ENCODE results near the gene STAM2.
"Not testable (repeated sequence)": the region's sequence is repeated elsewhere in the genome, so short reads cannot be mapped to it uniquely, and the experiment has no call there.

Gene STAM2

GRCh38 chr2:152093464-152093863 lies 82.1 kb downstream of the STAM2 start:
- peaks cover 14% of the 10 kb centered on the region for H3K4me1 ChIP-seq (ENCODE audit: insufficient read depth, low read length)
- no peak overlapping the region for H3K4me3 ChIP-seq (ENCODE audit: low read length)
- H3K27me3 ChIP-seq (ENCODE audit: insufficient read depth, low read length) = no peaks in the 10 kb centered on the region
- no peaks in the 10 kb centered on the region for H3K36me3 ChIP-seq (ENCODE audit: insufficient read depth, low read length)
- H2AFZ ChIP-seq (ENCODE audit: low read depth, low read length) = no peak overlapping the region
- H3K9me3 ChIP-seq (ENCODE audit: low read length) = no peaks in the 10 kb centered on the region

GRCh38 chr2:152092095-152092494 lies 83.5 kb downstream of the STAM2 start:
- H3K9me3 ChIP-seq (ENCODE audit: low read length) = no peaks in the 10 kb centered on the region
- H2AFZ ChIP-seq (ENCODE audit: low read depth, low read length) = no peak overlapping the region
- H3K36me3 ChIP-seq (ENCODE audit: insufficient read depth, low read length) = no peaks in the 10 kb centered on the region
- H3K4me1 ChIP-seq (ENCODE audit: insufficient read depth, low read length) = peaks cover 7% of the 10 kb centered on the region
- no peak overlapping the region for H3K4me3 ChIP-seq (ENCODE audit: low read length)
- no peaks in the 10 kb centered on the region for H3K27me3 ChIP-seq (ENCODE audit: insufficient read depth, low read length)

GRCh38 chr2:152090726-152091125 lies 84.8 kb downstream of the STAM2 start:
- H3K4me3 ChIP-seq (ENCODE audit: low read length); H3K4me1 ChIP-seq (ENCODE audit: insufficient read depth, low read length): not testable (repeated sequence)

GRCh38 chr2:152089238-152089637 lies 86.3 kb downstream of the STAM2 start:
- H2AFZ ChIP-seq (ENCODE audit: low read depth, low read length) = no peak overlapping the region
- peaks cover 2% of the 10 kb centered on the region for H3K4me1 ChIP-seq (ENCODE audit: insufficient read depth, low read length)
- no peaks in the 10 kb centered on the region for H3K9me3 ChIP-seq (ENCODE audit: low read length)
- H3K27me3 ChIP-seq (ENCODE audit: insufficient read depth, low read length) = no peaks in the 10 kb centered on the region
- no peaks in the 10 kb centered on the region for H3K36me3 ChIP-seq (ENCODE audit: insufficient read depth, low read length)
- H3K4me3 ChIP-seq (ENCODE audit: low read length) = no peak overlapping the region

More at GRCh38 chr2:152090726-152091125, 84.8 kb downstream of the STAM2 start:
- not testable (repeated sequence) for H2AFZ ChIP-seq (ENCODE audit: low read depth, low read length); H3K27me3 ChIP-seq (ENCODE audit: insufficient read depth, low read length); H3K36me3 ChIP-seq (ENCODE audit: insufficient read depth, low read length); H3K9me3 ChIP-seq (ENCODE audit: low read length)

DNA sequence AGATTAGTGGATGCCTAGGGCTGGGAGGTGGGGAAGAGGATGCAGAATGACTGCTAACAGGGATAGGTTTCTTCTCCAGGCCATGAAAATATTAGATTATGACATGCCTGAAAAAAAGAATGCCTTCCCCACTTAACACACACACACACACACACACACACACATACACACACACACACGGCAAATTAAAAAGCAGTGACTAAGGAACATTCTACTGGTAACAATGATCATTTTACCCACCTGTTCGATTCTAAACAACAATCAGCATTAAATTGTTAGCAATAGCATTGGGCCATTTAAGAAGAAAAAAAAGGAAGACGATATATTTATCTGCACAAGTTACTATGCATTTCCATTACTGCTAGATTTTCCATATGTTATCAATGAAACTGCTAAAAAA lies 87.6 kb downstream of the STAM2 start:
- Histone ChIP-seq H3K27me3 (ENCODE audit: insufficient read depth, low read length) (no peaks in the 10 kb centered on the region), H3K4me1 (ENCODE audit: insufficient read depth, low read length) (peaks cover 2% of the 10 kb centered on the region), H3K9me3 (ENCODE audit: low read length) (no peaks in the 10 kb centered on the region)

DNA sequence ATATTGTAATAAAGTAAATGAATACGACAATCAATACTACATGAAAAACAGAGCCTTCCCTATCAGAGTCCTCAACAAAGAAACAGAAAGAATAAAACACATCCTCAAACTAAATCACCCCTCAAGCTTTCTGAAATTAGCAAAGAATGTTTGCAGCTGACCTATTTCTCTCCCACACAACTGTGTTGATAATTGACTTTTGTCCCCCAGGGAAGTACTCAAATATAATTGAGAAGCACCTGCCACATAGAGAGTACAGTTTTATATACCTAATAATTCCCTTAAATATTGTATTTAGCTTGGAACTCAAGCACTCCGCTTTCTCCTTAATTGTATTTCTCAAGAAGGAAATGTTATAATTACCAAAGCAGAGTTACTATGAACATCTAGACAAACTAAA lies 89.3 kb downstream of the STAM2 start:
- no peak overlapping the region for H3K4me3 ChIP-seq (ENCODE audit: low read length)
- H3K27me3 ChIP-seq (ENCODE audit: insufficient read depth, low read length) = no peaks in the 10 kb centered on the region
- no peaks in the 10 kb centered on the region for H3K9me3 ChIP-seq (ENCODE audit: low read length)
- H3K4me1 ChIP-seq (ENCODE audit: insufficient read depth, low read length) = peaks cover 2% of the 10 kb centered on the region
- H2AFZ ChIP-seq (ENCODE audit: low read depth, low read length) = no peak overlapping the region
- H3K36me3 ChIP-seq (ENCODE audit: insufficient read depth, low read length) = no peaks in the 10 kb centered on the region

More for the DNA sequence above, 87.6 kb downstream of the STAM2 start:
- Histone ChIP-seq H2AFZ (ENCODE audit: low read depth, low read length) (no peak overlapping the region), H3K4me3 (ENCODE audit: low read length) (no peak overlapping the region), H3K36me3 (ENCODE audit: insufficient read depth, low read length) (no peaks in the 10 kb centered on the region)

- Histone ChIP-seq H3K4me3 (ENCODE audit: low read length) (no peak overlapping the region), H3K4me1 (ENCODE audit: insufficient read depth, low read length) (peaks cover 2% of the 10 kb centered on the region), H2AFZ (ENCODE audit: low read depth, low read length) (no peak overlapping the region), H3K9me3 (ENCODE audit: low read length) (no peaks in the 10 kb centered on the region), H3K27me3 (ENCODE audit: insufficient read depth, low read length) (no peaks in the 10 kb centered on the region), H3K36me3 (ENCODE audit: insufficient read depth, low read length) (no peaks in the 10 kb centered on the region)
These were observed 91.5 kb downstream of the STAM2 start for GRCh38 chr2:152084076-152084475.

DNA sequence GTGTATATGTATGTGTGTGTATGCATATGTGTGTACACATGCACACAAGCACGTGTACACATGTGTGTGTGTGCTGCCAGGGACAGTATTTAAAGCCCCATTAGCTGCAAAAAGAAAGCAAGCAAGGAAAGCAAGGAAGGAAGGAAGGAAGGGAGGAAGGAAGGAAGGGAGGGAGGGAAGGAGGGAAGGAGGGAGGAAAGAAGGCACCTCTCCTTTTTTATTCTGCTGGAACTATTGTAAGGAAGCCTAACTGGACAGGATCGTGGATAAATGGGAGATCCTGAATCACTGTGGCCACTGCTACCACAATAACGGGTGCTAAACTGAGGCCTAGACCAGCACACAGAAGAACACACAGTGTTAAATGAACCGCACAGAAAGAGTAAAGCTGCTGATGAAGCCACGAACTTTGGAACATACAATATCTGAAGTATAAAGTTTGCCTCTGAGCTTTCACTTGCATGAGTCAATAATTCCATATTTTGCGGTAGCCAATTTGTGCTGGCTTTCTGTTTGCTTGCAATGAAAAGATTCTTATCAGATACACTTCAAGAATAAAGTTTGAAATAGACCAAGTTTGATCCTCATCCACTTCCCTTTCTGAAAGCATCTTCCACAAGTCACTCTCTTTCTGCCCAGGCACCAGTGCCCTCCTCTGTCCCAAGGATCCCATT lies 92.2 kb downstream of the STAM2 start:
- Histone ChIP-seq H3K9me3 (ENCODE audit: low read length) (no peaks in the 10 kb centered on the region), H3K27me3 (ENCODE audit: insufficient read depth, low read length) (no peaks in the 10 kb centered on the region), H3K4me1 (ENCODE audit: insufficient read depth, low read length) (no peaks in the 10 kb centered on the region), H2AFZ (ENCODE audit: low read depth, low read length) (no peak overlapping the region), H3K4me3 (ENCODE audit: low read length) (no peak overlapping the region), H3K36me3 (ENCODE audit: insufficient read depth, low read length) (no peaks in the 10 kb centered on the region)

- Histone ChIP-seq H2AFZ (ENCODE audit: low read depth, low read length) (no peak overlapping the region), H3K27me3 (ENCODE audit: insufficient read depth, low read length) (no peaks in the 10 kb centered on the region), H3K36me3 (ENCODE audit: insufficient read depth, low read length) (no peaks in the 10 kb centered on the region), H3K4me1 (ENCODE audit: insufficient read depth, low read length) (no peaks in the 10 kb centered on the region), H3K9me3 (ENCODE audit: low read length) (no peaks in the 10 kb centered on the region), H3K4me3 (ENCODE audit: low read length) (no peak overlapping the region)
These were observed 96.9 kb downstream of the STAM2 start for GRCh38 chr2:152078662-152079061.

DNA sequence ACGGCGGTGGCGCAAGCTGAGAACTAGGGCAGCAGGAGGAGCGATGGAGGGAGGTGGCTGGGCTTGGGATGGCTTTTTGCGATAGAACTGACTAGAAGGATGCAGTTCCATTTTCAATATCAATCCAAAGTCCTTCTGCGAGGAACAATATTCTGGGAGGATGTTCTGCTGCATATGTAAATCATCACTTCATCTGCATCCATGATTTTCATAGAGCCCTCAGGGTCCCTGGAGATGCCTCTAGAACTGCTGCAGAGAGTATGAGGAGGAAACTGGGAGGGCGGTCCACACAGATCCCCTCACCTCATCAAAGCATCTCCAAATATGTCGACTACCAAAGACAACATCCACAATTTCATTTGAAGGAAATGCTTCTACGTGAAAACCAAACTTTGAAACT lies 97.5 kb downstream of the STAM2 start:
- Histone ChIP-seq H3K36me3 (ENCODE audit: insufficient read depth, low read length) (no peaks in the 10 kb centered on the region), H2AFZ (ENCODE audit: low read depth, low read length) (no peak overlapping the region), H3K9me3 (ENCODE audit: low read length) (no peaks in the 10 kb centered on the region), H3K4me3 (ENCODE audit: low read length) (no peak overlapping the region), H3K4me1 (ENCODE audit: insufficient read depth, low read length) (no peaks in the 10 kb centered on the region), H3K27me3 (ENCODE audit: insufficient read depth, low read length) (no peaks in the 10 kb centered on the region)

DNA sequence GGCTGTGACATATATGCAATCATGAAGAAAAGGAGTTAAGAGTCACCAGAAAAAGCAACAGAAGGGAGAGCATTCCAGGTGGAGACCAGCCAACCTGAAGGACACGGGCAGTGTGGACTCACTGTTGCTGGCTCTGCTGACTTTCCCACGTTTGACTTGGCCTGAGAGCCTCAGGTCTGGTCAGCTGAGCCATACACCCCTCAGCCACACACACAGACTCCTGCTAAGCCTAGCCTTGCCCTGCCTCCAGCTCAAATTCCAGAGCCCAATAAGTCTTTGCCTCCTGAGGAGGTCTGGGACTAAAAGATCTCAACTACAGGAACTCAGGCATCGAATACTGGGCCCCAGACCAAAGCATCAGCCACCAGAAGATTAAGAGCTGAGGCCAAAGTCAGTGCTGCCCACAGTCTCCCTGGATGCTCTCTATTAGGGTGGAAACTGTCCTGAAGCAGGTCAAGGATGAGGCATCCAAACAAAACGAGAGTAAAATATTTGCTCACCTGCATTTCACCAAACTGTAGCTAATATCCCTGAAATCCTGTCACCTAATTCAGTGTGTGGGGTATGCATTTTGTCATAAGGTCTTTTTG lies 100.0 kb downstream of the STAM2 start:
- no peaks in the 10 kb centered on the region for H3K4me1 ChIP-seq (ENCODE audit: insufficient read depth, low read length)
- H3K4me3 ChIP-seq (ENCODE audit: low read length) = no peak overlapping the region
- H2AFZ ChIP-seq (ENCODE audit: low read depth, low read length) = no peak overlapping the region
- no peaks in the 10 kb centered on the region for H3K9me3 ChIP-seq (ENCODE audit: low read length)
- H3K36me3 ChIP-seq (ENCODE audit: insufficient read depth, low read length) = no peaks in the 10 kb centered on the region
- no peaks in the 10 kb centered on the region for H3K27me3 ChIP-seq (ENCODE audit: insufficient read depth, low read length)

- Histone ChIP-seq H2AFZ (ENCODE audit: low read depth, low read length) (no peak overlapping the region), H3K4me3 (ENCODE audit: low read length) (no peak overlapping the region), H3K9me3 (ENCODE audit: low read length) (no peaks in the 10 kb centered on the region), H3K4me1 (ENCODE audit: insufficient read depth, low read length) (no peaks in the 10 kb centered on the region), H3K36me3 (ENCODE audit: insufficient read depth, low read length) (no peaks in the 10 kb centered on the region), H3K27me3 (ENCODE audit: insufficient read depth, low read length) (no peaks in the 10 kb centered on the region)
These were observed 103.6 kb downstream of the STAM2 start for GRCh38 chr2:152072011-152072410.

DNA sequence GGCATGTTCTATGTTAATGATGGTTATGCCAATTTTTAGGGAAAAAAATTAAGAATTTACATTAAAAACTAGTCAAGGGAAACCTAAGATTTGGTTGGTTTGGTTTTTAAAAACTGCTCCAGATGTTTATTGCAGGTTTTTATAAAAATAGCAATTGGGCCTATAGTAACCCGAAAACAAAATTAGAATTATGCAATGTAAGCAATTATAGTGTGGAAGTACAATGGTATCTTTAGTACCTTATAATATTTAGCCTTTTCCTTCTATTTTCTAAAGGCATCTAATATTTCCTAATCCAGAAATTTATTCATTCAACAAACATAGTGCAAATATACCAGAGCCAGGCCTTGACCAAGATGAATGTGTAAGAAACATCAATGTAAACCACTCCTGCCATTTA lies 104.0 kb downstream of the STAM2 start:
- H3K9me3 ChIP-seq (ENCODE audit: low read length) = no peaks in the 10 kb centered on the region
- no peaks in the 10 kb centered on the region for H3K4me1 ChIP-seq (ENCODE audit: insufficient read depth, low read length)
- H3K4me3 ChIP-seq (ENCODE audit: low read length) = no peak overlapping the region
- no peaks in the 10 kb centered on the region for H3K36me3 ChIP-seq (ENCODE audit: insufficient read depth, low read length)
- H2AFZ ChIP-seq (ENCODE audit: low read depth, low read length) = no peak overlapping the region
- no peaks in the 10 kb centered on the region for H3K27me3 ChIP-seq (ENCODE audit: insufficient read depth, low read length)

GRCh38 chr2:152071092-152071491 lies 104.5 kb downstream of the STAM2 start:
- H3K4me3 ChIP-seq (ENCODE audit: low read length) = no peak overlapping the region
- H3K27me3 ChIP-seq (ENCODE audit: insufficient read depth, low read length) = no peaks in the 10 kb centered on the region
- no peak overlapping the region for H2AFZ ChIP-seq (ENCODE audit: low read depth, low read length)

More at GRCh38 chr2:152071092-152071491, 104.5 kb downstream of the STAM2 start:
- no peaks in the 10 kb centered on the region for H3K9me3 ChIP-seq (ENCODE audit: low read length)
- no peaks in the 10 kb centered on the region for H3K4me1 ChIP-seq (ENCODE audit: insufficient read depth, low read length)
- H3K36me3 ChIP-seq (ENCODE audit: insufficient read depth, low read length) = no peaks in the 10 kb centered on the region

Data from neuron (in vitro differentiated cells).